IMR-90 (cell line): Measurements from ENCODE around the gene SAYSD1. TPM values are rescaled to one million over a fixed set of nuclear protein-coding genes. Genes with fewer than 3 reads are reported as not detected.

Experiments
- ATAC-seq: fragments of 200-7000 bp; cut with Tn5 transposase; 2 replicates; pipeline ENCODE4 v1.9.1; 2020; ENCODE audit warnings: low read depth, mild to moderate bottlenecking, moderate library complexity
- BruUV-seq: library from RNA; stranded (reverse); fragments of 400-500 nt; replicated peaks from 2 replicates; lab custom pipeline; 2021; lab: Mats Ljungman, UMichigan
- CTCF ChIA-PET: fragments of 300-600 bp; formaldehyde crosslinking; extraction: SDS; loops from one replicate; lab custom pipeline; 2021; ENCODE audit warnings: antibody characterized with exemption; lab: Yijun Ruan, JAX
- POLR2A ChIA-PET: fragments of 300-600 bp; sonication (Branson Sonifier 250); formaldehyde crosslinking; loops from one replicate; lab custom pipeline; 2022; ENCODE audit warnings: antibody characterized with exemption; ENCODE audit not compliant: unreplicated experiment; lab: Charles Lee
- DNase-seq: peaks from one replicate; pipeline ENCODE4 v3.0.0; 2013
- H2AFZ ChIP-seq: replicated peaks from 2 replicates; pipeline ENCODE3; 2013; ENCODE audit warnings: low read length, mild to moderate bottlenecking; ENCODE audit not compliant: poor library complexity
- H2AK5ac ChIP-seq: 2 replicates; pipeline ENCODE4 v1.6.1; 2013; ENCODE audit warnings: low read depth, low read length, inconsistent platforms
- H2AK9ac ChIP-seq: replicated peaks from 2 replicates; pipeline ENCODE3; 2013; ENCODE audit warnings: mild to moderate bottlenecking, low read depth, low read length, moderate library complexity; ENCODE audit not compliant: poor library complexity
- H2BK120ac ChIP-seq: 2 replicates; pipeline ENCODE4 v1.6.1; 2013; ENCODE audit warnings: low read depth, low read length, inconsistent platforms
- H2BK15ac ChIP-seq: 3 replicates; pipeline ENCODE4 v1.6.1; 2013; ENCODE audit warnings: low read depth, low read length, inconsistent platforms
- H2BK20ac ChIP-seq: 2 replicates; pipeline ENCODE4 v1.6.1; 2013; ENCODE audit warnings: low read depth, mild to moderate bottlenecking, inconsistent platforms, low read length, moderate library complexity
- H2BK5ac ChIP-seq: 2 replicates; pipeline ENCODE4 v1.6.1; 2013; ENCODE audit warnings: mild to moderate bottlenecking, low read depth, low read length, inconsistent platforms; ENCODE audit not compliant: poor library complexity, severe bottlenecking
- H3K14ac ChIP-seq: replicated peaks from 2 replicates; pipeline ENCODE4 v1.6.1; 2013; ENCODE audit warnings: low read depth, low read length, inconsistent platforms
- H3K18ac ChIP-seq: 2 replicates; pipeline ENCODE4 v1.6.1; 2013; ENCODE audit warnings: low read depth, low read length, control low read depth
- H3K23ac ChIP-seq: 2 replicates; pipeline ENCODE4 v1.6.1; 2013; ENCODE audit warnings: low read depth, low read length, inconsistent platforms
- H3K27ac ChIP-seq: 2 replicates; pipeline ENCODE4 v1.5.1; 2013; ENCODE audit warnings: mild to moderate bottlenecking, control low read depth, low read length; ENCODE audit not compliant: insufficient read depth
- H3K27me3 ChIP-seq: 2 replicates; pipeline ENCODE4 v1.6.1; 2013; ENCODE audit warnings: low read length; ENCODE audit not compliant: control insufficient read depth, insufficient read depth
- H3K36me3 ChIP-seq: 2 replicates; pipeline ENCODE4 v1.6.1; 2013; ENCODE audit warnings: low read length, mixed read lengths; ENCODE audit not compliant: control insufficient read depth, insufficient read depth
- H3K4ac ChIP-seq: 2 replicates; pipeline ENCODE4 v1.6.1; 2013; ENCODE audit warnings: low read depth, low read length, inconsistent platforms
- H3K4me1 ChIP-seq: 2 replicates; pipeline ENCODE4 v1.6.1; 2013; ENCODE audit warnings: low read length, mixed read lengths; ENCODE audit not compliant: control insufficient read depth, insufficient read depth
- H3K4me2 ChIP-seq: 2 replicates; pipeline ENCODE4 v1.6.1; 2013; ENCODE audit warnings: low read depth, mild to moderate bottlenecking, control low read depth, low read length, moderate library complexity
- H3K4me3 ChIP-seq: 2 replicates; pipeline ENCODE4 v1.5.1; 2013; ENCODE audit warnings: low read depth, mild to moderate bottlenecking, control low read depth, low read length, moderate library complexity; ENCODE audit not compliant: insufficient read depth
- H3K56ac ChIP-seq: 2 replicates; pipeline ENCODE4 v1.6.1; 2013; ENCODE audit warnings: low read length, inconsistent platforms; ENCODE audit not compliant: insufficient read depth; ENCODE audit errors: extremely low read depth
- H3K79me1 ChIP-seq, 2 experiments: 2 replicates each; pipeline ENCODE4 v1.6.1; 2013; ENCODE audit warnings: low read length in 2 of 2, inconsistent platforms in 1 of 2, low read depth in 1 of 2
- H3K9ac ChIP-seq: 2 replicates; pipeline ENCODE4 v1.6.1; 2013; ENCODE audit warnings: low read depth, low read length, control low read depth
- H3K9me1 ChIP-seq: 2 replicates; pipeline ENCODE4 v1.6.1; 2013; ENCODE audit warnings: low read length, inconsistent platforms; ENCODE audit not compliant: insufficient read depth
- H3K9me3 ChIP-seq: 2 replicates; pipeline ENCODE4 v1.6.1; 2013; ENCODE audit warnings: low read length; ENCODE audit not compliant: control insufficient read depth, insufficient read depth
- H4K20me1 ChIP-seq: 2 replicates; pipeline ENCODE4 v1.6.1; 2013; ENCODE audit warnings: low read length, inconsistent platforms; ENCODE audit not compliant: insufficient read depth
- H4K5ac ChIP-seq: 2 replicates; pipeline ENCODE4 v1.6.1; 2013; ENCODE audit warnings: mild to moderate bottlenecking, low read depth, low read length, control low read depth
- H4K8ac ChIP-seq, 2 experiments: 2 replicates each; pipeline ENCODE4 v1.6.1; 2013; ENCODE audit warnings: low read depth in 2 of 2, low read length in 2 of 2, control low read depth in 1 of 2, inconsistent platforms in 1 of 2
- H4K91ac ChIP-seq: 2 replicates; pipeline ENCODE4 v1.6.1; 2013; ENCODE audit warnings: low read depth, low read length, inconsistent platforms; ENCODE audit not compliant: insufficient read depth
- BHLHE40 ChIP-seq: fragments of 150-350 bp; IDR thresholded peaks from 2 replicates; pipeline ENCODE4 v1.6.1; 2016; ENCODE audit warnings: mild to moderate bottlenecking, low read depth, low read length
- CEBPB ChIP-seq: IDR thresholded peaks from 2 replicates; pipeline ENCODE4 v1.6.1; 2012; ENCODE audit warnings: low read depth, low read length, improper control_type of control experiment
- CHD1 ChIP-seq: IDR thresholded peaks from 2 replicates; pipeline ENCODE4 v1.6.1; 2012; ENCODE audit warnings: low read depth, low read length, improper control_type of control experiment
- CTCF ChIP-seq: conservative IDR thresholded peaks from 2 replicates; pipeline ENCODE4 v1.5.1; 2012; ENCODE audit warnings: mild to moderate bottlenecking, low read depth, low read length, improper control_type of control experiment
- ELK1 ChIP-seq: fragments of 150-350 bp; IDR thresholded peaks from 2 replicates; pipeline ENCODE4 v1.6.1; 2016; ENCODE audit warnings: low read depth, mild to moderate bottlenecking, low read length, moderate library complexity, borderline replicate concordance
- FOS ChIP-seq: fragments of 150-350 bp; IDR thresholded peaks from 2 replicates; pipeline ENCODE4 v1.6.1; 2016; ENCODE audit warnings: low read depth, low read length
- MAFK ChIP-seq: IDR thresholded peaks from 2 replicates; pipeline ENCODE4 v1.6.1; 2012; ENCODE audit warnings: low read depth, low read length, improper control_type of control experiment
- MAZ ChIP-seq: IDR thresholded peaks from 2 replicates; pipeline ENCODE4 v1.6.1; 2012; ENCODE audit warnings: low read depth, mild to moderate bottlenecking, low read length, improper control_type of control experiment, moderate library complexity, borderline replicate concordance
- MXI1 ChIP-seq: IDR thresholded peaks from 2 replicates; pipeline ENCODE4 v1.6.1; 2012; ENCODE audit warnings: low read depth, mild to moderate bottlenecking, low read length, moderate library complexity, borderline replicate concordance
- NFE2L2 ChIP-seq: fragments of 150-350 bp; IDR thresholded peaks from 2 replicates; pipeline ENCODE4 v1.6.1; 2016; ENCODE audit warnings: low read depth, mild to moderate bottlenecking, low read length
- POLR2A ChIP-seq: IDR thresholded peaks from 2 replicates; pipeline ENCODE4 v1.6.1; 2012; ENCODE audit warnings: mild to moderate bottlenecking, low read depth, low read length
- RAD21 ChIP-seq: IDR thresholded peaks from 2 replicates; pipeline ENCODE4 v1.6.1; 2012; ENCODE audit warnings: low read length, improper control_type of control experiment
- RCOR1 ChIP-seq: IDR thresholded peaks from 2 replicates; pipeline ENCODE4 v1.6.1; 2012; ENCODE audit warnings: mild to moderate bottlenecking, low read length, improper control_type of control experiment; ENCODE audit not compliant: insufficient replicate concordance
- RFX5 ChIP-seq: IDR thresholded peaks from 2 replicates; pipeline ENCODE4 v1.8.0; 2012; ENCODE audit warnings: low read depth, mild to moderate bottlenecking, low read length, moderate library complexity
- SMC3 ChIP-seq: fragments of 150-350 bp; IDR thresholded peaks from 2 replicates; pipeline ENCODE4 v1.6.1; 2016; ENCODE audit warnings: low read depth, mild to moderate bottlenecking, antibody characterized with exemption, low read length, moderate library complexity
- USF2 ChIP-seq: fragments of 150-350 bp; IDR thresholded peaks from 2 replicates; pipeline ENCODE4 v1.6.1; 2017; ENCODE audit warnings: mild to moderate bottlenecking, antibody characterized with exemption, low read length, low read depth
- WGBS, 2 experiments: methylation state at CpG; one replicate each; pipeline versions ENCODE4 v1.1.5 to v1.1.7; 2013; ENCODE audit warnings: missing lambda C conversion rate in 2 of 2; ENCODE audit not compliant: insufficient read length in 1 of 2; ENCODE audit errors: extremely low coverage in 2 of 2; 5-methylcytosine and 5-hydroxymethylcytosine counted together
- dilution Hi-C: fragments of 300-500 bp; cut with HindIII; formaldehyde crosslinking; loops from one replicate; pipeline ENCODE4 v1.14.3; 2018; ENCODE audit warnings: low sequenced_read_pairs; ENCODE audit not compliant: unreplicated experiment
- in situ Hi-C: fragments of 300-500 bp; cut with MboI; formaldehyde crosslinking; loops from 3 replicates; pipeline ENCODE4 v1.14.3; 2019; ENCODE audit warnings: low sequenced_read_pairs, inconsistent platforms, mixed read lengths
- intact Hi-C: fragments of 100-400 bp; cut with micrococcal nuclease; formaldehyde crosslinking; loops from 2 replicates; pipeline ENCODE4 v1.10.0; 2022
- polyA plus RNA-seq, 3 experiments: library from polyadenylated mRNA; depleted of rRNA; stranded (reverse); fragments of >200 nt; gene quantifications; 2 replicates each; pipeline ENCODE4 v1.2.3, GENCODE V29; 2012; ENCODE audit warnings: low replicate concordance in 1 of 3
- total RNA-seq: library from RNA; depleted of rRNA; stranded (reverse); fragments of >200 nt; gene quantifications from 2 replicates; pipeline ENCODE4 v1.2.3, GENCODE V29; 2012

SAYSD1 gene
- total and polyA plus RNA-seq, 2 of the 4 experiments (the other 2 are of a cell fraction): 5.7 to 5.9 TPM

- H3K4ac ChIP-seq: 0 out of 2 replicates have a peak overlapping the region, but pooled peaks have one; percentile 3
- ChIA-PET POLR2A (no interaction called here), CTCF (interaction anchor here (1.2 to 1.7 kb wide), 2 partner anchors 12 to 14 kb away, joined by 3 to 5 read pairs; no protein-coding TSS in a partner anchor)
- H3K14ac ChIP-seq: 0 out of 2 replicates have a peak overlapping the region, but pooled peaks have one; percentile 37
- H3K9ac ChIP-seq: peak overlapping the region; percentile 59
- peak overlapping the region; percentile 67 for H3K4me3 ChIP-seq
- ATAC-seq: peak; percentile 3
- H3K4me1 ChIP-seq: peaks cover 4% of the 10 kb centered on the region; the same call in 1 of the 2 replicates
- WGBS, 2 experiments: 0% methylated on average over 3 of the region's 11 CpGs; no CpG with 5 or more reads in 1 of the 2 experiments
- dilution Hi-C loops: no loop called here
- no TSS peak for BruUV-seq
- H2BK5ac ChIP-seq: no peak overlapping the region
- H3K23ac ChIP-seq: peak overlapping the region; percentile 28; the same call in 1 of the 2 replicates
- H3K27me3 ChIP-seq: no peaks in the 10 kb centered on the region; the same call in 1 of the 2 replicates
- H4K20me1 ChIP-seq: no peaks in the 10 kb centered on the region
- H2AFZ ChIP-seq: peak overlapping the region; percentile 100
- H4K91ac ChIP-seq: no peak overlapping the region
- in situ Hi-C loops: no loop called here
- peaks cover 0 to 4% of the 10 kb centered on the region in 2 experiments; a peak in 2 of 4 replicates for H3K79me1 ChIP-seq
- peak overlapping the region; percentile 8; the same call in 1 of the 2 replicates for H2AK5ac ChIP-seq
- H3K56ac ChIP-seq: peak overlapping the region; percentile 64; the same call in 1 of the 2 replicates
- 0 out of 2 replicates have a peak overlapping the region, but pooled peaks have one; percentile 83 for H3K27ac ChIP-seq
- H2AK9ac ChIP-seq: no peak overlapping the region
- no peak overlapping the region for H2BK20ac ChIP-seq
- H3K9me1 ChIP-seq: peaks cover 4% of the 10 kb centered on the region
- H2BK120ac ChIP-seq: no peak overlapping the region
- peak overlapping the region; percentile 81 for H3K4me2 ChIP-seq
- H2BK15ac ChIP-seq: no peak overlapping the region
- intact Hi-C loops: no loop called here
- no peak overlapping the region for H3K18ac ChIP-seq
- H4K8ac ChIP-seq: peak overlapping the region; percentile 45 to 71; a peak in 3 of 4 replicates
- H4K5ac ChIP-seq: no peak overlapping the region
- no peaks in the 10 kb centered on the region for H3K9me3 ChIP-seq
- H3K36me3 ChIP-seq: peaks cover 2% of the 10 kb centered on the region; the same call in 1 of the 2 replicates
- TF ChIP-seq MAFK (no peak), SMC3 (no peak), CTCF (no peak), NFE2L2 (no peak), RAD21 (no peak), ELK1 (no peak), CEBPB (no peak), MAZ (no peak), MXI1 (no peak), RFX5 (no peak), POLR2A (no peak), FOS (no peak), USF2 (no peak), CHD1 (no peak), RCOR1 (no peak), BHLHE40 (no peak)
- no peak for DNase-seq
Observed at GRCh38 chr6:39114388-39114703, 640 bp downstream of the SAYSD1 start.
